Measurements from ENCODE around the gene ARPP21.

- TF ChIP-seq CTCF (IDR thresholded peaks at IDR 0.05 in 8 of 11, conservative IDR thresholded peaks at IDR 0.05 in 3 of 11) (no peak), POLR2A (IDR thresholded peaks at IDR 0.05) (no peak), POLR2AphosphoS5 (IDR thresholded peaks at IDR 0.05) (no peak)
Measured at GRCh38 chr3:35772381-35773015, 133.2 kb downstream of the ARPP21 start.
